Kidney epithelial cell (primary cell): Measurements from ENCODE around the gene ME1. TPM values are rescaled to one million over a fixed set of nuclear protein-coding genes. Genes with fewer than 3 reads are reported as not detected.

Experiments used
- DNase-seq: peaks from one replicate; pipeline ENCODE4 v3.0.0-alpha.2; 2010; ENCODE audit warnings: low read depth
- H3K27me3 ChIP-seq: 2 replicates; pipeline ENCODE4 v1.6.0; 2011; ENCODE audit warnings: low read length; ENCODE audit not compliant: control insufficient read depth, insufficient read depth
- H3K36me3 ChIP-seq: 2 replicates; pipeline ENCODE4 v1.5.1; 2011; ENCODE audit warnings: low read length; ENCODE audit not compliant: control insufficient read depth, insufficient read depth
- H3K4me3 ChIP-seq: 2 replicates; pipeline ENCODE4 v1.5.1; 2011; ENCODE audit warnings: low read depth, mild to moderate bottlenecking, control low read depth, low read length
- CTCF ChIP-seq: IDR thresholded peaks from 2 replicates; pipeline ENCODE4 v1.5.1; 2011; ENCODE audit warnings: mild to moderate bottlenecking, moderate library complexity, low read length, control low read depth, inconsistent platforms; ENCODE audit not compliant: insufficient read depth, poor library complexity, severe bottlenecking
- total RNA-seq: library from RNA; depleted of rRNA; stranded (reverse); fragments of >200 nt; gene quantifications from 2 replicates; pipeline ENCODE4 v1.2.3, GENCODE V29; 2015

Gene ME1
- total RNA-seq, 1 donor from 2014 or later = 13.8 TPM

DNA sequence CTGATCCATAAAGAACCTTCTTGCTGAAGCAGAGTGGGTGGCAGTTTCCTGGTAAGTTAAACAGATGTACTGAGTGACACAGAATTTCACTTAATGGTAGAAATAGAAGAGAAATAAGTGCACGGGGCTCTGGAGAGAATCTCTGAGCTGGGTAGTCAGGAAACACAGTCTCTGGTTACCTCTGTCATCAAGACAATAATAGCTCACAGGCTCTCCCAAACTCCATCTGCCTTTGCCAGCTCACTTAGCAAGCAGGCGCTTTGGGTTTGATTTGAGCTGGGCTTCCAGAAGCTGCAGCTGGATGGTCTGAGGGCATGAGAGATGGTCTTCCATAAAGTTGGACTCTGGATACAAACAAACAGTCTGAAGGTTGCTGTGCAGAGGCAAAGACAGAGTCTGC lies 41.9 kb upstream of the ME1 start:
- Histone ChIP-seq H3K36me3 (no peaks in the 10 kb centered on the region), H3K4me3 (no peak overlapping the region), H3K27me3 (no peaks in the 10 kb centered on the region)
- no peak for TF ChIP-seq CTCF
- DNase-seq = no peak

DNA sequence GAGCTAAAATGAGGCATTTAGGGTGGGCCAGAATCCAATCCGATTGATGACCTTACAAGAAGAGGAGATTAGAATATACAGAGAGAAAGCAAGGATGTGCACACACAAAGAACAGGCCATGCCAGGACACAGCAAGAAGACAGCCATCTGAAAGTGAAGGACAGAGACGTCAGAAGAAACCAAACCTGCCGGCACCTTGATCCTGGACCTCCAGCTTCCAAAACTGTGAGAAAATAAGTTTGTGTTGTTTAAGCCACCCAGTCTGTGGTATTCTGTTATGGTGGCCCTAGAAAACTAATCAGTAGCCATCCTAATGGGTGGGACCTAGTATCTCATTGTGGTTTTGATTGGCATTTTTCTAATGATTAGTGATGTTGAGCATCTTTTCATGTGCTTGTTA lies 39.7 kb upstream of the ME1 start:
- no peak for TF ChIP-seq CTCF
- Histone ChIP-seq H3K27me3 (no peaks in the 10 kb centered on the region), H3K36me3 (no peaks in the 10 kb centered on the region), H3K4me3 (no peak overlapping the region)
- DNase-seq = no peak

- TF ChIP-seq CTCF = no peak
- no peak for DNase-seq
- Histone ChIP-seq H3K36me3 (no peaks in the 10 kb centered on the region), H3K4me3 (no peak overlapping the region), H3K27me3 (no peaks in the 10 kb centered on the region)
These were observed 39.1 kb upstream of the ME1 start for GRCh38 chr6:83470001-83470400.

DNA sequence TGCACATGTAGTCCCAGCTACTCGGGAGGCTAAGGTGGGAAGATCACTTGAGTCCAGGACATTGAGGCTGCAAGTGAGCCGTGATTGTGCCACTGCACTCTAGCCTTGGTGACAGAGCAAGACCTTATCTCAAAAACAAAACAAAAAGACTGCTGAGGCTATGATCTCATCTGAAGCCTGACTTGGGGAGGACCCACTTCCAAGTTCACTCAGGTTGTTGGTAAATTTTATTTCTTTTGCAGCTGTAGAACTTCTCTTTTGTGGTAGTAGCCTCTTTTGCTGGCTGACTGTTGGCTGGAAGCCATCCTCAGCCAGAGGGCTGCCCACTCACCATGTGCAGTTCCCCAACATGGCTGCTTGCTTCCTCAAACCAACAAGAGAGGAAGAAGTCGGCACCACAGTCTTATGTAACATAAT lies 36.8 kb upstream of the ME1 start:
- H3K27me3 ChIP-seq = no peaks in the 10 kb centered on the region
- TF ChIP-seq CTCF = no peak
- no peak for DNase-seq
- H3K36me3 ChIP-seq = no peaks in the 10 kb centered on the region
- H3K4me3 ChIP-seq = no peak overlapping the region

- no peak for DNase-seq
- Histone ChIP-seq H3K36me3 (no peaks in the 10 kb centered on the region), H3K27me3 (no peaks in the 10 kb centered on the region), H3K4me3 (no peak overlapping the region)
- TF ChIP-seq CTCF = no peak
These were observed 35.5 kb upstream of the ME1 start for GRCh38 chr6:83466328-83466727.

DNA sequence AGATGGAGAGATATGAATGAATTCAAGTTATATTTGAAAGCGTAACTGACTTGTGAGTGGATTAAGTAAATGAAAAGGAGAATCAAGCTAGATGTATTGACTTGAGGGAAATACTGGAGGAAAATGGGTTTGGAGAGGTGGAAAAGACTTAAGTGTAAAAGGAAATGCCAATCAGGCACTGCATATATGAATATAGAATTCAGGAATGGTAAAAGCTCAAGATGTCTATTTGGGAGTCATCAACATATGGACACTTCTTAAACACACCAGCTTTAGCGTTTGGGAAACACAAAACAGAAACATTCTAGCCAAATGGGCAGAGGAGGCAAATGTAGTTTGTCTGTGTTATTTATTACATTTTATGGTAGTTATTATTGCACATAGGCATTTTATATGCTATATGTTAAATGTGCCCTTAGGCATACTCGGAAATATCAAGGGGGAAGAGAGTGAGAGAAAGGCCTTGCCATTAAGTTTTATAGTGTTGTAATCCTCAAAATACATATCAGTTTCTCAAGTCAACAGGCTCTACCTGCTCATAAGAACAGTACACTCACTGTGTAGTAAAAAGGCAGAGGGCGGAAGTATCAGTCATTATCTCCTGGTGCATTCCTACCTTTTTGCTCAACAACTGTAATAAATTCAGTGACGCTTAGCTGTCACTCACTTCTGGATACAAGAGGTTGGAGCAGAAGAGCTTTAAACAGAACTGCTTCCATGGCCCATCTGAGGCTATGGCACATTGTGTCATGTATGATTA lies 33.7 kb upstream of the ME1 start:
- DNase-seq = no peak
- H3K27me3 ChIP-seq = no peaks in the 10 kb centered on the region
- no peak for TF ChIP-seq CTCF
- H3K36me3 ChIP-seq = no peaks in the 10 kb centered on the region
- H3K4me3 ChIP-seq = no peak overlapping the region
